IPS-11a (cell line): ENCODE measurements around the gene TACR2.

Experiments used
- H3K4me3 ChIP-seq: one replicate; pipeline ENCODE4 v1.5.1; 2013; ENCODE audit warnings: low read depth, low read length, control low read depth

Gene TACR2

GRCh38 chr10:69421611-69422308 lies 5.0 kb upstream of the TACR2 start:
- no peak overlapping the region for H3K4me3 ChIP-seq

- no peak overlapping the region for H3K4me3 ChIP-seq
Measured at GRCh38 chr10:69419744-69420126, 3.0 kb upstream of the TACR2 start.

GRCh38 chr10:69419096-69419743 lies 2.5 kb upstream of the TACR2 start:
- no peak overlapping the region for H3K4me3 ChIP-seq

- H3K4me3 ChIP-seq: no peak overlapping the region
Measured at GRCh38 chr10:69418052-69418752, 1.5 kb upstream of the TACR2 start.

- H3K4me3 ChIP-seq: no peak overlapping the region
Measured at GRCh38 chr10:69417542-69417941, 824 bp upstream of the TACR2 start.

- no peak overlapping the region for H3K4me3 ChIP-seq
Measured at GRCh38 chr10:69415951-69416350, 767 bp downstream of the TACR2 start.

- no peak overlapping the region for H3K4me3 ChIP-seq
Measured at GRCh38 chr10:69415049-69415448, 1.7 kb downstream of the TACR2 start.

GRCh38 chr10:69414036-69415018 lies 2.4 kb downstream of the TACR2 start:
- no peak overlapping the region for H3K4me3 ChIP-seq

GRCh38 chr10:69413221-69413865 lies 3.4 kb downstream of the TACR2 start:
- H3K4me3 ChIP-seq: no peak overlapping the region

GRCh38 chr10:69412232-69412790 lies 4.4 kb downstream of the TACR2 start:
- H3K4me3 ChIP-seq: no peak overlapping the region

- no peak overlapping the region for H3K4me3 ChIP-seq
Measured at GRCh38 chr10:69411476-69411875, 5.2 kb downstream of the TACR2 start.

- H3K4me3 ChIP-seq: no peak overlapping the region
Measured at GRCh38 chr10:69410487-69410886, 6.2 kb downstream of the TACR2 start.

GRCh38 chr10:69409968-69410367 lies 6.8 kb downstream of the TACR2 start:
- H3K4me3 ChIP-seq: no peak overlapping the region

GRCh38 chr10:69409176-69409495 lies 7.6 kb downstream of the TACR2 start:
- no peak overlapping the region for H3K4me3 ChIP-seq

GRCh38 chr10:69408318-69409175 lies 8.2 kb downstream of the TACR2 start:
- H3K4me3 ChIP-seq: no peak overlapping the region

- no peak overlapping the region for H3K4me3 ChIP-seq
Measured at GRCh38 chr10:69407621-69408301, 9.0 kb downstream of the TACR2 start.

GRCh38 chr10:69406816-69407580 lies 9.7 kb downstream of the TACR2 start:
- no peak overlapping the region for H3K4me3 ChIP-seq

- no peak overlapping the region for H3K4me3 ChIP-seq
Measured at GRCh38 chr10:69406302-69406811, 10.4 kb downstream of the TACR2 start.
